Subcutaneous adipose tissue (tissue), 4 donors: ENCODE results near the gene CRIM1. TPM values are rescaled to one million over a fixed set of nuclear protein-coding genes. Genes with fewer than 3 reads are reported as not detected.

Source experiments
- total RNA-seq, 4 donors: library from RNA; depleted of rRNA; stranded (reverse); fragments of >200 nt; gene quantifications; one replicate each; pipeline ENCODE4 v1.1.0, GENCODE V29; 2016
- TF ChIP-seq, protein P1 (sequence below): fragments of 450-650 bp; IDR thresholded peaks from one replicate; pipeline ENCODE4 v1.5.1; 2016; ENCODE audit warnings: low read depth, mild to moderate bottlenecking, control low read depth, antibody characterized with exemption, moderate library complexity

The CRIM1 gene
- total RNA-seq, 4 donors from 2014 or later, result 153 to 269 (median 233) TPM

DNA sequence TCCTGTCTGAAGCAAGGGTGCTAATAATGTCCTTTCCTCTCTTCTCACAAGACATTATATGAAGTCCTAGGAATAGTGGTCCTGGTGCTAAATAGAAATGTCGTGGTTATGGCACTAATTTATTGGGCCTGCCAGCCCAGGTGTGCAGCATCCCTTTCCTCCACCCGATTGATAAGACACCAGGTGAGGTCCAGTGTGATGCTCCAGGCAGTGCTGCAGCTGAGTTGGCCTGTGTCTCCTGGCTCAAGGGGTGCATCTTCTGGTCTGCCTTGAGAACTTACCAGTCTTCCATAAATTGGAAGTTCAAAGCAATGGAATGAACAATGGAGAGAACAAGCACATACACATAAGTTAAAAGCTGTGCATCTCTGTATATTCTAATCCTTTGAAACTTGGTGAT, 26.9 kb downstream of the CRIM1 start:
- TF ChIP-seq, protein P1, sequence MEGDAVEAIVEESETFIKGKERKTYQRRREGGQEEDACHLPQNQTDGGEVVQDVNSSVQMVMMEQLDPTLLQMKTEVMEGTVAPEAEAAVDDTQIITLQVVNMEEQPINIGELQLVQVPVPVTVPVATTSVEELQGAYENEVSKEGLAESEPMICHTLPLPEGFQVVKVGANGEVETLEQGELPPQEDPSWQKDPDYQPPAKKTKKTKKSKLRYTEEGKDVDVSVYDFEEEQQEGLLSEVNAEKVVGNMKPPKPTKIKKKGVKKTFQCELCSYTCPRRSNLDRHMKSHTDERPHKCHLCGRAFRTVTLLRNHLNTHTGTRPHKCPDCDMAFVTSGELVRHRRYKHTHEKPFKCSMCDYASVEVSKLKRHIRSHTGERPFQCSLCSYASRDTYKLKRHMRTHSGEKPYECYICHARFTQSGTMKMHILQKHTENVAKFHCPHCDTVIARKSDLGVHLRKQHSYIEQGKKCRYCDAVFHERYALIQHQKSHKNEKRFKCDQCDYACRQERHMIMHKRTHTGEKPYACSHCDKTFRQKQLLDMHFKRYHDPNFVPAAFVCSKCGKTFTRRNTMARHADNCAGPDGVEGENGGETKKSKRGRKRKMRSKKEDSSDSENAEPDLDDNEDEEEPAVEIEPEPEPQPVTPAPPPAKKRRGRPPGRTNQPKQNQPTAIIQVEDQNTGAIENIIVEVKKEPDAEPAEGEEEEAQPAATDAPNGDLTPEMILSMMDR, result no peak

DNA sequence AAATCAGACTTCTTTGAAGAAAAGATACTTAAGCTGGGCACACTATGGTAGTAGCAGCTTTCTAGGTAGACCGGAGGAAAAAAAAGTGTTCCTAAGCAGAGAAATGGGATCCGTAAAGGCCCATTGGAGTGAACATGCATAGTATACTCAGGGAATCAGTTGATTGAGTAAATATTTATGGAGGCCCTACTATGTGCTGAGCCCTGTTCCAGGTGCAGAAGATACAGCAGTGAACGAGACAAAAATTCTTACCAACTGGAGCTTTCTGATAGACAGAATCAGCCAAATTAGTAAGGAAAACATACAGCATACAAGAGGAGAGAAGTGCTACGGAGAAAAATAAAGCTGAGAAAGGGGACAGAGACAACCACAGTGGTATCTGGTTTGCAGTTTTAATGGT, 28.1 kb downstream of the CRIM1 start:
- TF ChIP-seq, protein P1, result no peak

DNA sequence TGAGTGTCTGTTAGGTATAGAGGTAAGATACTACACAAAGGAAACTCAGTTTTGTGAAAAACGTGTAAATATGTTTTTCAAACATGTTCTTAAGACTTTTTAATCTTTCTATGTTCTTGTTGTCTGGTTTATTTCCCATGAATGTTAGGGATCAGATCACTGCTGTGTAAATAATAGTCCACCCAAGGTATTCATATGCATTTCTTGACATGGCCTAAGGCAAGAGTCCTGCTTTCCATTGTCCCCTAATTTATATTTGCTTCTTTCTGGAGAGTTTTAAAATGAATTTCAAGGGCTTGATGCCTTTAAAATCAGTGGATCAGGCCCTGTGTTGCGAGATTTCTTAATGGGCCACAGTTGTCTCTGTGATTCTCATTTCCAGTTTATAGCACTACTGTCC, 28.9 kb downstream of the CRIM1 start:
- TF ChIP-seq, protein P1, result no peak

DNA sequence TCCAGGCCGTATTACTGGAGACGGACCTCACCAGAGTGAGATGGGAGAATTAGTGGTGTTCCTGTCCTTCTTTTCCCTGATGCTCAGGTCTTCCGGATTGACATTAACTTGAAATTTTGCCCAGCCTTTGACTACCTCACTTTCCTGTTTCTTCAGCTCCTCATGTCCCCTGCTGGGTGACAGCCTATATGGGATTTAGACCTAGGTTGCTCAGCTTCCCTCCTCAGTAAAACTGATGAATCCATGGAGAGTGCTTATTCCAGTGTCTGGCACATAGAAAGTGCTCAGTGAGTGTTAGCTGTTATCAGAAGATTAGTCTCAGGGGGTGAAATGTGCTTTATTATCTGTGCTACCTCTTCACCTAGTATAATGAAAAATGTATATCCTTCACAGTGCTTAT, 30.0 kb downstream of the CRIM1 start:
- TF ChIP-seq, protein P1, result no peak

DNA sequence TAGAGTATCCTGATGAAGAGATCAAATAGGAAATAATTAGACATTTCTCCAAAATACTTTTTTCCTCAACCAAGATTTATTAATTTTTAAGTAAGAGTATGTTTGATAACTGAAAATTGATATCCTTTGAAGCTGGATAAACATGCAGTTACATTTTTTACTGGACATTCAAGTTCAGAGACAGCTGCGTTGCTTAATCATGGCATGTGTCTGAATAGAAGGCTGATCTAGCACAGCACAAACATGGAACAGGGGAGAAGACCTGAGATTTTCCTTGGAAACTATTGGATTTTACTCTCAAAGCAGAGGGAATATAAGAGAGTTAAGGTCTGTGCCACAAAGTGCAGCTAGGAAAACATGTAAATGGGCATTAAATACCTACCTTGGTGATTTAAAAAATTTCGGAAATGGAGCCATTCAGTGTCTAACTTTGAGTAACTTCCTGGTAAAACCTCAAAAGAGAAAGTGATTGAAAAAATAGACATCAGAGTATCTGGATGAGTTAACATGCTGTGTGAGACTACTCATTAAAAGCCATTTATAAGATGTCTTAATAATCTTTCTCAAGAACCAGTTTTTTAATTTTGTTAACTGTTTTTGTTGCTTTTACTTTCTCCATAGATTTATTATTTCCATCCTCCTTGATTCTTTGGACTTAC, 31.8 kb downstream of the CRIM1 start:
- TF ChIP-seq, protein P1, result no peak

DNA sequence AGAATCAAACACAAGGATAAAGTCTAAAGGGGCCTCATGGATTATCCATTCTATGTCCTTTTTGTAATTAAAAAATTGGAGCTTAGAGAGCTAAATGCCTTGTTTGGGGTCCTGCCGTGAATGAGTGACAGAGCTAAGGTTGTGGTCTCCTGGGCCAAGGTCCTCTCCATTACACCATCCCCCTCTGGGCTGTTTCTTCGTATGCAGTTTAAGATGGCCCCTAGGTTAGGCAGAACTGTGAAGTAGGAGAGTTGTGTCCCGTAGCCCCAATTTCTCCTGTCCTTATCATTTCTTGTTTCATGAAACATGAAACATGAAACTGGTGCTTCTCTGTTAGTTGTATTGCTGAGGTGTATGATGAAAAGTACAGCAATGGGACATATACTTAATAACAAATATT, 32.9 kb downstream of the CRIM1 start:
- TF ChIP-seq, protein P1, result no peak

DNA sequence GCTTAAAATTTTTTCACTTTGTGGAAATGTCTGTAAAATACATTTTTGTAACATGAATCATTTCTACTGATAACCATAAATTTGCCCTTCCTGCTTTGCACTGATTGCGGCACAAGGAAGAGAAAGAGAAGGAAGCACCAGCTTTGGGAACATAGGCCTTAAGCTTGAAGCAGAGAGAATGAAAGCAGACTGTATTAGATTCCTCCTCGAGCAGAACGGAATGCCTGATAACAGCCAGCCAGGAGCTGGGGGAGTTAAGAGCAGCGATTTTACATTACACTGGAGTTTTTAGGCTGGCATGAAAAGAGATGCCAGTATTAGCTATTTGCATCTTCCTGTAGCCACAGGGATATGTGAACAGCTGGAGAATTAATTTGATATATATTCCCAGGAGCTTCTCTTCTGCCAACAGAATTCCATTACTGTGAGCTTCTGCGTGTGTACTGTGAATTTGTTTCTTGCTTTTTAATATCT, 33.5 kb downstream of the CRIM1 start:
- TF ChIP-seq, protein P1, result no peak
